C4-2B (cell line): ENCODE measurements around the gene TFF2.

Source experiments
- H3K27ac ChIP-seq: fragments of 450-650 bp; 2 replicates; pipeline ENCODE4 v1.5.1; 2017
- CTCF ChIP-seq: fragments of 450-650 bp; conservative IDR thresholded peaks from 2 replicates; pipeline ENCODE4 v1.5.1; 2017; ENCODE audit warnings: mild to moderate bottlenecking
- ZFX ChIP-seq: fragments of 450-650 bp; IDR thresholded peaks from 2 replicates; pipeline ENCODE4 v1.6.1; 2017

TFF2 gene

GRCh38 chr21:42344631-42345030, 6.2 kb downstream of the TFF2 start:
- H3K27ac ChIP-seq = no peak overlapping the region
- TF ChIP-seq CTCF (no peak), ZFX (no peak)

GRCh38 chr21:42343963-42344510, 6.8 kb downstream of the TFF2 start:
- no peak overlapping the region for H3K27ac ChIP-seq
- no peak for TF ChIP-seq ZFX
- no peak for TF ChIP-seq CTCF

GRCh38 chr21:42343556-42343955, 7.2 kb downstream of the TFF2 start:
- H3K27ac ChIP-seq = no peak overlapping the region
- TF ChIP-seq ZFX (no peak), CTCF (no peak)

GRCh38 chr21:42343101-42343500, 7.7 kb downstream of the TFF2 start:
- no peak for TF ChIP-seq CTCF
- no peak for TF ChIP-seq ZFX
- H3K27ac ChIP-seq = no peak overlapping the region

- no peak overlapping the region for H3K27ac ChIP-seq
- TF ChIP-seq ZFX (no peak), CTCF (no peak)
Observed at GRCh38 chr21:42341776-42342542, 8.8 kb downstream of the TFF2 start.

- no peak overlapping the region for H3K27ac ChIP-seq
- no peak for TF ChIP-seq CTCF
- no peak for TF ChIP-seq ZFX
Observed at GRCh38 chr21:42340187-42341050, 10.4 kb downstream of the TFF2 start.
